GM23248 (cell line): Measurements from ENCODE around the gene GCC1. TPM values are rescaled to one million over a fixed set of nuclear protein-coding genes. Genes with fewer than 3 reads are reported as not detected.
A peak's percentile ranks its signal among the peaks of the same experiment; 100 is the strongest.

Experiments
- DNase-seq: peaks from one replicate; pipeline ENCODE4 v3.0.0-alpha.2; 2015
- H2AFZ ChIP-seq: fragments of 200-600 bp; sonication (generic); 2 replicates; pipeline ENCODE4 v1.6.1; 2016; ENCODE audit warnings: antibody characterized with exemption
- H3F3A ChIP-seq: fragments of 200-600 bp; sonication (generic); 2 replicates; pipeline ENCODE4 v1.6.1; 2016; ENCODE audit warnings: mild to moderate bottlenecking, antibody characterized with exemption, mixed run types; ENCODE audit not compliant: insufficient read depth
- H3K27ac ChIP-seq: fragments of 200-600 bp; sonication (generic); 2 replicates; pipeline ENCODE4 v1.5.1; 2016; ENCODE audit warnings: mild to moderate bottlenecking
- H3K27me3 ChIP-seq: fragments of 200-600 bp; sonication (generic); replicated peaks from 2 replicates; pipeline ENCODE4 v1.6.1; 2016; ENCODE audit warnings: mild to moderate bottlenecking; ENCODE audit not compliant: insufficient read depth
- H3K36me3 ChIP-seq: fragments of 200-600 bp; sonication (generic); 2 replicates; pipeline ENCODE4 v1.6.1; 2016; ENCODE audit warnings: low read depth, mild to moderate bottlenecking
- H3K4me1 ChIP-seq: fragments of 200-600 bp; sonication (generic); 2 replicates; pipeline ENCODE4 v1.6.1; 2016; ENCODE audit warnings: mild to moderate bottlenecking; ENCODE audit not compliant: insufficient read depth
- H3K4me2 ChIP-seq: fragments of 200-600 bp; sonication (generic); one replicate; pipeline ENCODE4 v1.6.1; 2016; ENCODE audit warnings: mild to moderate bottlenecking; ENCODE audit not compliant: unreplicated experiment
- H3K4me3 ChIP-seq: fragments of 200-600 bp; sonication (generic); 2 replicates; pipeline ENCODE4 v1.5.1; 2016; ENCODE audit warnings: mild to moderate bottlenecking
- H3K79me2 ChIP-seq: fragments of 200-600 bp; sonication (generic); 2 replicates; pipeline ENCODE4 v1.6.1; 2016; ENCODE audit warnings: mild to moderate bottlenecking; ENCODE audit not compliant: insufficient read depth
- H3K9ac ChIP-seq: fragments of 200-600 bp; sonication (generic); 2 replicates; pipeline ENCODE4 v1.6.1; 2016; ENCODE audit warnings: mild to moderate bottlenecking
- H3K9me2 ChIP-seq: fragments of 200-600 bp; sonication (generic); 2 replicates; pipeline ENCODE4 v1.6.1; 2016; ENCODE audit warnings: mixed run types, mild to moderate bottlenecking, moderate library complexity; ENCODE audit not compliant: insufficient read depth
- H3K9me3 ChIP-seq: fragments of 200-600 bp; sonication (generic); one replicate; pipeline ENCODE4 v1.6.1; 2017; ENCODE audit warnings: low read depth
- H4K20me1 ChIP-seq: fragments of 200-600 bp; sonication (generic); 2 replicates; pipeline ENCODE4 v1.6.0; 2016; ENCODE audit not compliant: insufficient read depth
- EZH2 ChIP-seq: fragments of 200-600 bp; sonication (generic); IDR thresholded peaks from 2 replicates; pipeline ENCODE4 v1.6.1; 2018; ENCODE audit warnings: antibody characterized with exemption, mild to moderate bottlenecking; ENCODE audit not compliant: insufficient read depth, poor library complexity, severe bottlenecking
- EZH2phosphoT487 ChIP-seq: fragments of 200-600 bp; sonication (generic); IDR thresholded peaks from 2 replicates; pipeline ENCODE4 v1.6.1; 2018; ENCODE audit warnings: antibody characterized with exemption, moderate library complexity, mild to moderate bottlenecking, low read depth; ENCODE audit not compliant: insufficient read depth
- WGBS, 2 experiments: methylation state at CpG; one replicate each; pipeline ENCODE4 v1.1.6; 2015 to 2017; ENCODE audit warnings: low lambda C conversion rate in 2 of 2, low coverage in 1 of 2; ENCODE audit errors: missing lambda C conversion rate in 2 of 2; 5-methylcytosine and 5-hydroxymethylcytosine counted together
- in situ Hi-C: fragments of 300-500 bp; cut with MboI; formaldehyde crosslinking; loops from 2 replicates; pipeline ENCODE4 v1.15.0; 2020
- polyA plus RNA-seq: library from polyadenylated mRNA; unstranded; fragments of >200 nt; fragmentation: Nextera tagmentation; extraction: Ambion mirVana; gene quantifications from 2 replicates; pipeline ENCODE4 v1.2.1, GENCODE V29; 2016
- total RNA-seq: library from RNA; depleted of rRNA; stranded (reverse); fragments of >200 nt; shearing (Covaris generic); gene quantifications from 2 replicates; pipeline ENCODE4 v1.2.3, GENCODE V29; 2014

The GCC1 gene
- total and polyA plus RNA-seq, 2 experiments from 2014 or later, result 13.8 to 17.9 TPM

GRCh38 chr7:127591591-127591990 is 6.2 kb upstream of the GCC1 start:
- H3K27me3 ChIP-seq, result no peaks in the 10 kb centered on the region
- H3K9me3 ChIP-seq, result no peaks in the 10 kb centered on the region
- peaks cover 9% of the 10 kb centered on the region; the same call in 1 of the 2 replicates for H3K36me3 ChIP-seq
- no peak for DNase-seq
- H3F3A ChIP-seq, result no peaks in the 10 kb centered on the region
- H3K9ac ChIP-seq, result no peak overlapping the region
- H3K27ac ChIP-seq, result no peak overlapping the region
- no peaks in the 10 kb centered on the region for H4K20me1 ChIP-seq
- 89 to 94% methylated on average over 4 to 6 of the region's 6 CpGs for WGBS, 2 experiments
- H3K4me2 ChIP-seq, result no peak overlapping the region
- no peak overlapping the region for H2AFZ ChIP-seq
- peaks cover 25% of the 10 kb centered on the region for H3K79me2 ChIP-seq
- no peak overlapping the region for H3K4me3 ChIP-seq
- H3K9me2 ChIP-seq, result no peaks in the 10 kb centered on the region
- TF ChIP-seq EZH2, result no peak
- in situ Hi-C loops, result no loop called here
- H3K4me1 ChIP-seq, result peaks cover 8% of the 10 kb centered on the region

GRCh38 chr7:127591189-127591588 is 5.8 kb upstream of the GCC1 start:
- Histone ChIP-seq H3K9me2 (no peaks in the 10 kb centered on the region), H3K79me2 (peaks cover 25% of the 10 kb centered on the region), H3K36me3 (peaks cover 9% of the 10 kb centered on the region; the same call in 1 of the 2 replicates), H3K4me1 (peaks cover 8% of the 10 kb centered on the region), H4K20me1 (no peaks in the 10 kb centered on the region), H3K4me3 (no peak overlapping the region), H3K4me2 (no peak overlapping the region), H3K9ac (no peak overlapping the region), H3F3A (no peaks in the 10 kb centered on the region), H3K27ac (no peak overlapping the region), H2AFZ (no peak overlapping the region), H3K27me3 (no peaks in the 10 kb centered on the region), H3K9me3 (no peaks in the 10 kb centered on the region)
- DNase-seq, result no peak
- WGBS, 2 experiments, result 95 to 98% methylated on average over 7 of the region's 7 CpGs
- TF ChIP-seq EZH2phosphoT487 (no peak), EZH2 (no peak)
- in situ Hi-C loops, result no loop called here

- Histone ChIP-seq H3K27me3 (no peaks in the 10 kb centered on the region), H3K4me3 (peak overlapping the region; percentile 96), H3K79me2 (peaks cover 28% of the 10 kb centered on the region), H3K9me3 (no peaks in the 10 kb centered on the region), H3K4me2 (peak overlapping the region; percentile 84), H2AFZ (no peak overlapping the region), H3K27ac (no peak overlapping the region), H3K9me2 (no peaks in the 10 kb centered on the region), H3K4me1 (peaks cover 8% of the 10 kb centered on the region), H3K36me3 (peaks cover 9% of the 10 kb centered on the region; the same call in 1 of the 2 replicates), H3K9ac (peak overlapping the region; percentile 95; the same call in 1 of the 2 replicates), H4K20me1 (no peaks in the 10 kb centered on the region), H3F3A (no peaks in the 10 kb centered on the region)
- in situ Hi-C loops, result no loop called here
- TF ChIP-seq EZH2, result no peak
- no peak for TF ChIP-seq EZH2phosphoT487
- WGBS, 2 experiments, result 82 to 83% methylated on average over 3 of the region's 3 CpGs
- peak; percentile 47 for DNase-seq
Observed at GRCh38 chr7:127589896-127590295, 4.5 kb upstream of the GCC1 start.

- no peaks in the 10 kb centered on the region for H3K9me2 ChIP-seq
- H3K79me2 ChIP-seq, result peaks cover 38% of the 10 kb centered on the region
- peak overlapping the region; percentile 96 for H2AFZ ChIP-seq
- peak; percentile 66 for DNase-seq
- H3K4me1 ChIP-seq, result peaks cover 12% of the 10 kb centered on the region
- H3K36me3 ChIP-seq, result peaks cover 9% of the 10 kb centered on the region; the same call in 1 of the 2 replicates
- 2 to 3% methylated on average over 42 to 43 of the region's 43 CpGs for WGBS, 2 experiments
- peak overlapping the region; percentile 95 for H3K9ac ChIP-seq
- H3K27me3 ChIP-seq, result no peaks in the 10 kb centered on the region
- in situ Hi-C loops, result no loop called here
- H3K9me3 ChIP-seq, result no peaks in the 10 kb centered on the region
- peak overlapping the region; percentile 62 for H3K27ac ChIP-seq
- TF ChIP-seq EZH2 (no peak), EZH2phosphoT487 (no peak)
- no peaks in the 10 kb centered on the region for H4K20me1 ChIP-seq
- H3F3A ChIP-seq, result no peaks in the 10 kb centered on the region
- H3K4me3 ChIP-seq, result peak overlapping the region; percentile 96
- H3K4me2 ChIP-seq, result peak overlapping the region; percentile 84
Observed at GRCh38 chr7:127588697-127589482, 3.5 kb upstream of the GCC1 start.
